Activated naive CD4-positive, alpha-beta T cell treated with anti-CD3 and anti-CD28 coated beads, Interleukin-2, amount 50 U/mL, for 72 hours (primary cell): ENCODE results near the gene FGGY. TPM values are rescaled to one million over a fixed set of nuclear protein-coding genes. Genes with fewer than 3 reads are reported as not detected.
"Not testable (repeated sequence)": the region's sequence is repeated elsewhere in the genome, so short reads cannot be mapped to it uniquely, and the experiment has no call there.

Experiments
- ATAC-seq, 2 donors: fragments of 150-1000 bp; cut with Tn5 transposase; 2 replicates each; pipeline ENCODE4 v1.10.0; 2021; ENCODE audit warnings: mild to moderate bottlenecking in 2 of 2, moderate library complexity in 2 of 2
- DNase-seq, 2 donors: peaks; one replicate each; pipeline ENCODE4 v3.0.0; 2021 to 2022; ENCODE audit warnings: low spot score in 2 of 2
- H3K27ac Mint-ChIP-seq, 2 donors: one replicate each; pipeline ENCODE4 v1.8.0; 2022; ENCODE audit warnings: mild to moderate bottlenecking in 2 of 2, mixed read lengths in 2 of 2
- H3K36me3 Mint-ChIP-seq, 2 donors: one replicate each; pipeline ENCODE4 v1.8.0; 2022; ENCODE audit warnings: mixed read lengths in 2 of 2
- H3K9me3 Mint-ChIP-seq, 2 donors: one replicate each; pipeline ENCODE4 v1.8.0; 2022; ENCODE audit warnings: mixed read lengths in 2 of 2
- total RNA-seq, 2 donors: library from RNA; stranded (reverse); gene quantifications; one replicate each; pipeline ENCODE4 v1.2.3, GENCODE V29; 2022

The FGGY gene
- total RNA-seq, result 10 to 100 TPM; 15.0 to 17.0 TPM

DNA sequence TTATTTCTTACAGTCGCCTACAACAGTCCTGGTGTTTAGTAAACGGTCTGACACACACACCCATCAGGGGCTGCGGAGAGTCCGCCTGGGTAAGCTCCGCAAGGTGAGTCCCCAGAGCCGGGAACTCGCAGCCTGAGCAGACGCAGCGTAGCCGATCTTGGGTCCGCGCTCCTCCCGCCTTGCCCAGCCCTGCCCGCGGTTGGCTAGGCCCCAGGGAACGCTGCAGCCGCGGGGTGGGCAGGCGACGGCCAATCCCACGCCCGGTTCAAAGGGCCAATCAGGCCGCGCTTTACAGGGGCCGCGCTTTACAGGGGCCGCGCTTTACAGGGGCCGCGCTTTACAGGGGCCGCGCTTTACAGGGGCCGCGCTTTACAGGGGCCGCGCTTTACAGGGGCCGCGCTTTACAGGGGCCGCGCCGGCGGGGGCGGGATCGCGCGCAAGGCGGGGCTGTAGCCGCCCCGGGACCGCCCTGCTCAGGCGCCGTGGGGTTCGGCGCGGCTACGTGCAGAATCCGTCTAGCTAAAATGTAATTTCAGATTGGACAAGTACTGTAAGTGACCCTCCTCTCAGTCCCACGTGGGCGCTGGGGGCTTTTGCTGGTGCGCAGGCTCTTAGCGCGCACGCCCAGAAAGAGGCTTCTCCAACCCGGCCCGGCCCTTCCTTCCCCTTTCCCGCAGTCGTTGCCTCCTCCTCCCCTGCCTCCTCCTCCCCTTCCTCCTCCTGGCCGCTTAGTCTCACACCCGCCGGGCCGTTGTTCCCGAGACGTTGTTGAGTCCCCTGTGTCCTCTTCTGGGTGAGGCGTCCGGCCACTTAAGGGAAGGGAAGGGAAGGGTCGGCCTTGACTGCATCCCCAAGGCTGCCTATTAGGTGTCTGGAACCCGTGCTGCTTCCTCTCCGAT lies at the start of gene FGGY:
Gene FGGY, plus strand, starts transcription at position 737 of the 899 bp plus-strand sequence. CDS start 24,456 bp downstream, outside the sequence.
- peak; percentile 91 to 95 for ATAC-seq
- peaks cover 0 to 20% of the 10 kb centered on the region in 2 donors for H3K36me3 Mint-ChIP-seq
- H3K27ac Mint-ChIP-seq, result peak within 1 kb of the TSS; percentile 88 to 94

DNA sequence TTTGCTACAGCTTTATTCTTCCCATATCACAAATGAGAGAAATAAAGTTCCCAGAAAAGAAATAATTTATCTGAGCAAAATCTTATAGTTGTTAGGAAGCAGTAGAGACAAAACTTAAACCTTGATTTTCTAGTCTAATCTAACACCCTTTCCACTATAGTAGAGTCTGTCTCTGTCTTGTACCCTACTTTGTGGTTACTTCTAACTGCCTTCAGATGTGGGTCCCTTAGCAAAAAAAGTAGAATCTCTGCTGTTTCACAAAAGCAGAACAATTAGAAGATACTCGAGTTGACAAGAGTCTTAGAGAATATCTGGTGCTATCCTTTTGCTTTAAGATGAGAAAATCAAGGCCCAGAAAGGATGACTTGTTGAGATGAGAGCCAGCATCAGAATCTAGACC lies 48.1 kb upstream of the FGGY start:
- ATAC-seq (no peak), DNase-seq (no peak)
- Mint-ChIP-seq H3K36me3 (peaks cover 8 to 15% of the 10 kb centered on the region in 2 donors), H3K9me3 (peaks cover 10 to 13% of the 10 kb centered on the region in 2 donors), H3K27ac (no peak overlapping the region)

More for the DNA sequence above, at the start of gene FGGY:
- H3K9me3 Mint-ChIP-seq, result peaks cover 0 to 5% of the 10 kb centered on the region in 2 donors
- peak; percentile 81 to 87 for DNase-seq

- peaks cover 10 to 13% of the 10 kb centered on the region in 2 donors for H3K9me3 Mint-ChIP-seq
- no peak for DNase-seq
- ATAC-seq, result no peak
- H3K36me3 Mint-ChIP-seq, result peaks cover 8 to 15% of the 10 kb centered on the region in 2 donors
- no peak overlapping the region for H3K27ac Mint-ChIP-seq
Observed at GRCh38 chr1:59249396-59250137, 47.3 kb upstream of the FGGY start.

- not testable (repeated sequence) for DNase-seq, H3K27ac Mint-ChIP-seq, ATAC-seq
- Mint-ChIP-seq H3K36me3 (peaks cover 8 to 12% of the 10 kb centered on the region in 2 donors), H3K9me3 (peaks cover 7 to 12% of the 10 kb centered on the region in 2 donors)
Observed at GRCh38 chr1:59251061-59251460, 45.8 kb upstream of the FGGY start.

DNA sequence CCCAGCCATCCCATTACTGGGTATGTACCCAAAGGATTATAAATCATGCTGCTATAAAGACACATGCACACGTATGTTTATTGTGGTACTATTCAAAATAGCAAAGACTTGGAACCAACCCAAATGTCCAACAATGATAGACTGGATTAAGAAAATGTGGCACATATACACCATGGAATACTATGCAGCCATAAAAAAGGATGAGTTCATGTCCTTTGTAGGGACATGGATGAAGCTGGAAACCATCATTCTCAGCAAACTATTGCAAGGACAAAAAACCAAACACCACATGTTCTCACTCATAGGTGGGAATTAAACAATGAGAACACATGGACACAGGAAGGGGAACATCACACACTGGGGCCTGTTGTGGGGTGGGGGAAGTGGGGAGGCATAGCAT lies 40.5 kb upstream of the FGGY start:
- not testable (repeated sequence) for ATAC-seq, H3K9me3 Mint-ChIP-seq

GRCh38 chr1:59258412-59259032 lies 38.4 kb upstream of the FGGY start:
- Mint-ChIP-seq H3K36me3 (no peaks in the 10 kb centered on the region), H3K27ac (no peak overlapping the region), H3K9me3 (no peaks in the 10 kb centered on the region)
- DNase-seq, result no peak
- ATAC-seq, result no peak

More for the DNA sequence above, 40.5 kb upstream of the FGGY start:
- not testable (repeated sequence) for H3K27ac Mint-ChIP-seq, H3K36me3 Mint-ChIP-seq, DNase-seq

GRCh38 chr1:59261537-59261936 lies 35.4 kb upstream of the FGGY start:
- Mint-ChIP-seq H3K9me3 (no peaks in the 10 kb centered on the region), H3K36me3 (no peaks in the 10 kb centered on the region)
- no peak for ATAC-seq

GRCh38 chr1:59262631-59263030 lies 34.3 kb upstream of the FGGY start:
- no peaks in the 10 kb centered on the region for H3K9me3 Mint-ChIP-seq
- no peak overlapping the region for H3K27ac Mint-ChIP-seq
- no peaks in the 10 kb centered on the region for H3K36me3 Mint-ChIP-seq
- DNase-seq (no peak), ATAC-seq (no peak)

More at GRCh38 chr1:59261537-59261936, 35.4 kb upstream of the FGGY start:
- H3K27ac Mint-ChIP-seq, result no peak overlapping the region
- DNase-seq, result no peak

DNA sequence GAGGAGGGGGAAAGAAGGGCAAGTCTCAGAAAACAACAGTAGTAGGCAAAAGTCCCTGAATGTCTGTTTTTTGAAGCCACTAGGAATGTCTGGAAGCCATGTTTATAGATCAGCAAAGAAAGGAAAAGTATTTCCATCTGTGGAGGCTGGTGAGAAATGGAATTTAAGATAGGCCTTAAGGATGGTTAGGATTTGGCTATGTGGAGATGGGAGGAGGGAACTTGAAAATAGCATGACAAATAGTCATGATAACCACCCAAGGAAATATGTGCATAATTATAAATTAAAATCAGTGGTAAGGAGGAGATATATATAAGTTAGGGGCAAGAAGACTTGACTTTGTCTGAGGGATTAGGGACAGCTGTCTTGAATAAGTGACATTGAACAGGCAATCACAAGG lies 33.8 kb upstream of the FGGY start:
- Mint-ChIP-seq H3K9me3 (no peaks in the 10 kb centered on the region), H3K36me3 (no peaks in the 10 kb centered on the region), H3K27ac (no peak overlapping the region)
- DNase-seq (no peak), ATAC-seq (no peak)

GRCh38 chr1:59265622-59266021 lies 31.3 kb upstream of the FGGY start:
- ATAC-seq, result no peak
- no peak for DNase-seq
- no peaks in the 10 kb centered on the region for H3K9me3 Mint-ChIP-seq
- peaks cover 0 to 6% of the 10 kb centered on the region in 2 donors for H3K36me3 Mint-ChIP-seq
- H3K27ac Mint-ChIP-seq, result no peak overlapping the region

- ATAC-seq (no peak), DNase-seq (no peak)
- H3K36me3 Mint-ChIP-seq, result peaks cover 0 to 6% of the 10 kb centered on the region in 2 donors
- no peaks in the 10 kb centered on the region for H3K9me3 Mint-ChIP-seq
- no peak overlapping the region for H3K27ac Mint-ChIP-seq
Observed at GRCh38 chr1:59266180-59266926, 30.5 kb upstream of the FGGY start.

GRCh38 chr1:59266927-59267293 lies 30.0 kb upstream of the FGGY start:
- Mint-ChIP-seq H3K27ac (no peak overlapping the region), H3K36me3 (peaks cover 0 to 6% of the 10 kb centered on the region in 2 donors), H3K9me3 (no peaks in the 10 kb centered on the region)
- ATAC-seq, result no peak
- DNase-seq, result no peak

DNA sequence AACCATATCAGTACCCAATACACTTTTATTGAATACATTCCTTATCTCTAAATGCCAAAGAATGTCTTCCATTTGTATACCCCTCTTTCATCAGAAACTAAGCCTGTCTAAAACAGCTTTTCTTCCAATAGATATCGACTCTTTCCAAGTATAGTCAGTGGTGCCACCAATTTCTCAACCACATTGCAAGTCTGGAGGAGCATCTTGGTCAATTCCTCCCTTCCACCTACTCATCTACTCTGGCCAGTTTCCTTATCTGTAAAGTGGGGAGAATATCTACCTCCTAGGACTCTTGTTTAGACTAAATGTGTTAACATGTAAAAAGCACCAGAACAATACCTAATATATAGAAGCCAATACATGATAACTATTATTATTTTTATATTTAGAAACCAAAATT lies 28.5 kb upstream of the FGGY start:
- no peak overlapping the region for H3K27ac Mint-ChIP-seq
- ATAC-seq (no peak), DNase-seq (no peak)
- H3K36me3 Mint-ChIP-seq, result peaks cover 0 to 6% of the 10 kb centered on the region in 2 donors
- no peaks in the 10 kb centered on the region for H3K9me3 Mint-ChIP-seq

DNA sequence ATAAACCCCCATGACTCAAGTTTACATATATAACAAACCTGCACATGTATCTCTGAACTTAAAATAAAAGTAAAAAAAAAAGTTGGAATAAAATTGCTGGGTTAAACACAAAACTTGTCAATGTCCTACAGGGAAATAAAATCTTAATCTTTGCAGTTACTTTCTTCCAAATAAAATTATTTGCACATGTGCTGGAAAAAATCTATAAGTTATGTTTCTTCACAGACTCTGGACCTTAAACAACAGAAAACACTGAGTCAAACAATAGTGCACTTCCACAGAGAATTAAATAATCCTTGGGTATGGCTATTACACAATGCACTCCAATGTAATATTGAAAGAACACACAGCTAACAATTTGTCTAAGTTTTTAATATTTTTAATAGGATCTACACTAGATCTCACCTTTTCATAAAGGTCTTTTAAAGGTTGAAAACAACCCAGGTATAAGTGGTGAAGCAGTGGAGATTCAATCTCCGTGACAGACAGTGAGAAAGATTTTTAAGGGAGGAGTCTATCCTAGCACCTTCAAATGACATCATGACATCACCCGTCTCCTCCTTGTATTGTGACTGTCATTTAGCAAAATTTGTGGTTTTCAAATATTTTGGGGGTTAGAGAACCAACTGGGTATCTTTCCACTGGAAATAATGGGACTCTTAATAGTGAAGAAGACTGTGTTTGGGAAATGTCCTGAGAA lies 25.2 kb upstream of the FGGY start:
- H3K27ac Mint-ChIP-seq, result no peak overlapping the region
- no peak for DNase-seq
- no peaks in the 10 kb centered on the region for H3K9me3 Mint-ChIP-seq
- peak in 1 of 2 donors; percentile 46 for ATAC-seq
- peaks cover 0 to 6% of the 10 kb centered on the region in 2 donors for H3K36me3 Mint-ChIP-seq

DNA sequence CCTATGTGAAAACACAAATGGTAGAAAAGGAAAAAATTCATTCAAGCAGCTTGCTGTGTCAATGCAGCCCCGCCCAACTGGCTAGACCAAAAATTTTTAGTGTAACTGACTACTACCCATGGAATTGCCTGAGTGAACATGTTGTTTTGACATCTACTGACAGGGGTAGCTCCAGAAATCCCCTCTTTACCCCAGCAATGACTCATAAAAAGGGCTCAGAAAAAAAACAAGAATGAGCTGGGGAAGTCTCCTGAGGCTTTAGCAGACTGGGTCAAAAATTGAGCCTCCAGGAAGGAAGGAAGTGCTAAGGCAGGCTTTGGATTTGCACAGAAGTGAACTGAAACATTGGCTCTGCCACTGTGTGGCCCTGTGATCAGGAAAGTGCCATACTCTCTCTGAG lies 24.4 kb upstream of the FGGY start:
- DNase-seq (no peak), ATAC-seq (peak; percentile 14 to 86)
- Mint-ChIP-seq H3K9me3 (no peaks in the 10 kb centered on the region), H3K36me3 (peaks cover 0 to 6% of the 10 kb centered on the region in 2 donors), H3K27ac (no peak overlapping the region)

DNA sequence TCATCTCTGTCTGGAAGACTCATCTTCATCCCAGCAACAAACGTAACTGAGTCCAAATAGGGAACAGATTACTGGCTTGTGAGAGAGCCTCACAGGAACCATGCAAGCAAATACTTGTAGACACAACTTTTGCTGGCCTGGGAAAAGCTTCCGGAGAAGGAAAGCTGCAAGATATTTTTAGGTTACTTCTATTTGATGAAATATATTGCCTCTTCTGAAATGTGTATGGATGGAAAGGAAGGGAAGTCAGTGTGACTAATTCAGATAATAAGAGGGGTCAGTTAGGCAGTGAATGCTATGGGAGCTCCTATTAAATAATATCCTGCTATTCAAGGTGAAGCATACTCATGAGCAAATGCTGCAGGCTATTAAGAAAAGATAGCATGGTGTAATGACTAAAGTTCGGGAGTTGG lies 20.4 kb upstream of the FGGY start:
- no peaks in the 10 kb centered on the region for H3K9me3 Mint-ChIP-seq
- ATAC-seq (no peak), DNase-seq (no peak)
- H3K36me3 Mint-ChIP-seq, result no peaks in the 10 kb centered on the region
- no peak overlapping the region for H3K27ac Mint-ChIP-seq
